Left lung (tissue), 10 donors: ENCODE data around the gene TMEM185A. TPM values are rescaled to one million over a fixed set of nuclear protein-coding genes. Genes with fewer than 3 reads are reported as not detected.

Experiments used
- ATAC-seq: fragments of 200-7000 bp; cut with Tn5 transposase; one replicate; pipeline ENCODE4 v1.9.1; 2020; ENCODE audit warnings: moderate library complexity
- DNase-seq, 4 donors: peaks; one replicate each; pipeline ENCODE4 v3.0.0-alpha.2; 2013 to 2020
- H3K27ac ChIP-seq, 2 donors: fragments of 200-600 bp; sonication (generic) in 1 of 2; one replicate each; pipeline versions ENCODE4 v1.5.0 to v1.8.0; 2020 to 2021
- H3K27me3 ChIP-seq, 2 donors: fragments of 200-600 bp; sonication (generic) in 1 of 2; one replicate each; pipeline versions ENCODE4 v1.5.0 to v1.8.0; 2020 to 2021
- H3K36me3 ChIP-seq, 2 donors: fragments of 200-600 bp; sonication (generic) in 1 of 2; one replicate each; pipeline versions ENCODE4 v1.5.0 to v1.8.0; 2020 to 2021
- H3K4me1 ChIP-seq, 2 donors: fragments of 200-600 bp; one replicate each; pipeline ENCODE4 v1.8.0; 2021
- H3K4me3 ChIP-seq, 2 donors: fragments of 200-600 bp; sonication (generic) in 1 of 2; one replicate each; pipeline versions ENCODE4 v1.5.0 to v1.8.0; 2020 to 2021; ENCODE audit warnings: mild to moderate bottlenecking in 1 of 2
- H3K9me3 ChIP-seq, 2 donors: fragments of 200-600 bp; sonication (generic) in 1 of 2; one replicate each; pipeline versions ENCODE4 v1.5.0 to v1.8.0; 2020 to 2021
- intact Hi-C, 2 donors: fragments of 100-400 bp; cut with DNase I; formaldehyde crosslinking; loops; one replicate each; pipeline versions ENCODE4 v1.11.2 to v1.14.2; 2022
- polyA plus RNA-seq, 6 donors: library from polyadenylated mRNA; unstranded; fragments of 120-200 nt; gene quantifications; one replicate each; pipeline ENCODE4 v1.2.1, GENCODE V29; 2013; ENCODE audit not compliant: insufficient read length in 6 of 6
- total RNA-seq, 2 donors: library from RNA; stranded (reverse); fragmentation: NEBNext Ultra II Directional; extraction: Animal tissue kit (Norgen Biotek cat#: 25700); gene quantifications; one replicate each; pipeline ENCODE4 v1.2.1, GENCODE V29; 2021
- TF ChIP-seq, protein P1 (sequence below), 2 donors: fragments of 200-600 bp; sonication (generic) in 1 of 2; IDR thresholded peaks; one replicate each; pipeline versions ENCODE4 v1.5.0 to v1.8.0; 2021; ENCODE audit warnings: antibody characterized with exemption in 2 of 2
- donor health status: DM: no; HTN: yes; CAD: no.
- donor health status: DM: no; HTN: no; CAD: no.

The TMEM185A gene
- total and polyA plus RNA-seq, 8 donors, result 20.0 to 41.6 (median 39.6) TPM

GRCh38 chrX:149652232-149652981 is 20.8 kb upstream of the TMEM185A start:
- DNase-seq (peak in 1 of 4 donors; percentile 13), ATAC-seq (no peak)
- Histone ChIP-seq H3K4me3 (no peak overlapping the region), H3K36me3 (no peaks in the 10 kb centered on the region), H3K4me1 (no peaks in the 10 kb centered on the region), H3K27me3 (no peaks in the 10 kb centered on the region), H3K27ac (no peak overlapping the region), H3K9me3 (no peaks in the 10 kb centered on the region)
- TF ChIP-seq, protein P1, sequence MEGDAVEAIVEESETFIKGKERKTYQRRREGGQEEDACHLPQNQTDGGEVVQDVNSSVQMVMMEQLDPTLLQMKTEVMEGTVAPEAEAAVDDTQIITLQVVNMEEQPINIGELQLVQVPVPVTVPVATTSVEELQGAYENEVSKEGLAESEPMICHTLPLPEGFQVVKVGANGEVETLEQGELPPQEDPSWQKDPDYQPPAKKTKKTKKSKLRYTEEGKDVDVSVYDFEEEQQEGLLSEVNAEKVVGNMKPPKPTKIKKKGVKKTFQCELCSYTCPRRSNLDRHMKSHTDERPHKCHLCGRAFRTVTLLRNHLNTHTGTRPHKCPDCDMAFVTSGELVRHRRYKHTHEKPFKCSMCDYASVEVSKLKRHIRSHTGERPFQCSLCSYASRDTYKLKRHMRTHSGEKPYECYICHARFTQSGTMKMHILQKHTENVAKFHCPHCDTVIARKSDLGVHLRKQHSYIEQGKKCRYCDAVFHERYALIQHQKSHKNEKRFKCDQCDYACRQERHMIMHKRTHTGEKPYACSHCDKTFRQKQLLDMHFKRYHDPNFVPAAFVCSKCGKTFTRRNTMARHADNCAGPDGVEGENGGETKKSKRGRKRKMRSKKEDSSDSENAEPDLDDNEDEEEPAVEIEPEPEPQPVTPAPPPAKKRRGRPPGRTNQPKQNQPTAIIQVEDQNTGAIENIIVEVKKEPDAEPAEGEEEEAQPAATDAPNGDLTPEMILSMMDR (IDR thresholded peaks at IDR 0.05), result no peak
- intact Hi-C loops, result no loop called here

DNA sequence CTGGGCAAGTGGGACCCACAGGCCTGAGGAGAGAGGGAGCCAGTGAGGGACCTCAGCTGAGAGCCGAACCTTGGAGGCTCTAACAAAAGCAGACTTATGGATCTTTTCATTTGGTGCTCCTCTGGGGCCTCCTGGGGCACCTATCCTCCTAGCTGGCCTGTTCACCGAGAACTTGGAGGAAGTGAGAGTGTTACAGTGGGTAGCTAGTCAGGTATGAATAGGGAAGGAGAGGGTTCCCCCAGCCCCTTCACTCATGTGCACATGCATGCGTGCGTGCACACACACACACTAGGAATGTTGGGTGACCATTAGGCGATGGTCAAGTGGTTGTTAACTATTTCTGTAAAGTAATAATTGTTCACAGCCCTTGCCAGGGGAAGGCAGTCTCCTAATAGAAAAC is 18.6 kb upstream of the TMEM185A start:
- H3K36me3 ChIP-seq, result no peaks in the 10 kb centered on the region
- no peak overlapping the region for H3K4me3 ChIP-seq
- intact Hi-C loops, result no loop called here
- H3K9me3 ChIP-seq, result no peaks in the 10 kb centered on the region
- DNase-seq, result no peak
- no peaks in the 10 kb centered on the region for H3K4me1 ChIP-seq
- no peak overlapping the region for H3K27ac ChIP-seq
- ATAC-seq, result no peak
- H3K27me3 ChIP-seq, result no peaks in the 10 kb centered on the region
- TF ChIP-seq, protein P1 (IDR thresholded peaks at IDR 0.05), result no peak

GRCh38 chrX:149648932-149649331 is 17.3 kb upstream of the TMEM185A start:
- no peaks in the 10 kb centered on the region for H3K36me3 ChIP-seq
- H3K4me1 ChIP-seq, result no peaks in the 10 kb centered on the region
- no peak for DNase-seq
- no peak overlapping the region for H3K4me3 ChIP-seq
- no peaks in the 10 kb centered on the region for H3K9me3 ChIP-seq
- no peaks in the 10 kb centered on the region for H3K27me3 ChIP-seq
- intact Hi-C loops, result no loop called here
- H3K27ac ChIP-seq, result no peak overlapping the region
- TF ChIP-seq, protein P1 (IDR thresholded peaks at IDR 0.05), result no peak
- no peak for ATAC-seq

DNA sequence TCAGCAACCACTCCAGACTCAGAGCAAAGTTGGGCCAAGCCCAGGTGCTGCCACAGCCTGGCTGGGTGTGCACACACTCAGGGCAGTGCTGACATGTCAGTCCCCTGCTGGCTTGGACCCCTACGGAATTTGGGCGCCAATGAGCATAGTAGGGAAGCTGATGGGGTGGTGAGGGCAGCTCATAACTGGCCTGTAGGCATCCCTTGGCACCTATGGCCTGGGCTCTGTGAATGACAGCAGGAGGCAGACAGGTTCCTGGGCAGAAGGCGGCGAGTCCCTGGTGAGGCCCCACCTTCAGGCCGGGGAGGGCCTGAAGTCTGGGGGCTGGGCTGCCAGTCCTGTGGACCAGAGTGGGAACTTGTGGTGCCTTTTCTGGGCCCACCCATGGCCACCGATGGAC is 15.9 kb upstream of the TMEM185A start:
- H3K4me1 ChIP-seq, result no peaks in the 10 kb centered on the region
- no peak for ATAC-seq

GRCh38 chrX:149643496-149643895 is 11.9 kb upstream of the TMEM185A start:
- no peaks in the 10 kb centered on the region for H3K27me3 ChIP-seq
- H3K27ac ChIP-seq, result no peak overlapping the region
- no peak for ATAC-seq
- TF ChIP-seq, protein P1 (IDR thresholded peaks at IDR 0.05), result no peak
- no peaks in the 10 kb centered on the region for H3K36me3 ChIP-seq
- H3K4me1 ChIP-seq, result no peaks in the 10 kb centered on the region
- intact Hi-C loops, result no loop called here
- H3K9me3 ChIP-seq, result no peaks in the 10 kb centered on the region
- no peak for DNase-seq
- H3K4me3 ChIP-seq, result no peak overlapping the region

More for the DNA sequence above, 15.9 kb upstream of the TMEM185A start:
- no peak for DNase-seq
- TF ChIP-seq, protein P1 (IDR thresholded peaks at IDR 0.05), result no peak
- H3K9me3 ChIP-seq, result no peaks in the 10 kb centered on the region
- H3K36me3 ChIP-seq, result no peaks in the 10 kb centered on the region
- no peak overlapping the region for H3K27ac ChIP-seq
- H3K4me3 ChIP-seq, result no peak overlapping the region
- no peaks in the 10 kb centered on the region for H3K27me3 ChIP-seq
- intact Hi-C loops, result no loop called here
